ENCODE measurements around the gene SPATS2L. TPM values are rescaled to one million over a fixed set of nuclear protein-coding genes. Genes with fewer than 3 reads are reported as not detected.

Gene SPATS2L
- total RNA-seq, 4 donors from 2014 or later = 33.4 to 236 (median 159) TPM

GRCh38 chr2:200422532-200423261 is 116.2 kb downstream of the SPATS2L start:
- Histone ChIP-seq H3K4me3 (no peak overlapping the region), H3K27ac (no peak overlapping the region), H3K9me3 (no peaks in the 10 kb centered on the region), H3K4me1 (no peaks in the 10 kb centered on the region), H3K36me3 (peaks cover 0 to 22% (median 11%) of the 10 kb centered on the region in 4 donors), H3K27me3 (no peaks in the 10 kb centered on the region)
- intact Hi-C loops (cut with DNase I; ENCODE audit: low total_unique reads) (no loop called here), in situ Hi-C loops (cut with MboI; ENCODE audit: low pct_ligation_motif_present in 1 of 4, low pct_unique_long_range_greater_than_20kb in 1 of 4, low sequenced_read_pairs in 3 of 4) (loop anchor here in 1 of 4 donors (25.0 kb wide), 1 partner anchor 110 kb away; the partner anchor contains the start of gene SPATS2L)
- DNase-seq = no peak
- TF ChIP-seq POLR2A (IDR thresholded peaks at IDR 0.05) (no peak), EP300 (IDR thresholded peaks at IDR 0.05; ENCODE audit: low read depth) (no peak), POLR2AphosphoS5 (IDR thresholded peaks at IDR 0.05) (no peak), CTCF (IDR thresholded peaks at IDR 0.05) (no peak)
- WGBS, 2 donors (ENCODE audit: low coverage in 1 of 2) = 85 to 92% methylated on average over 7 of the region's 7 CpGs

GRCh38 chr2:200423541-200423940 is 117.0 kb downstream of the SPATS2L start:
- H3K36me3 ChIP-seq = peaks cover 0 to 28% (median 11%) of the 10 kb centered on the region in 4 donors
- no peak overlapping the region for H3K27ac ChIP-seq
- DNase-seq = no peak
- no peaks in the 10 kb centered on the region for H3K4me1 ChIP-seq
- TF ChIP-seq EP300 (IDR thresholded peaks at IDR 0.05; ENCODE audit: low read depth) (no peak), POLR2A (IDR thresholded peaks at IDR 0.05) (no peak)
- in situ Hi-C loops (cut with MboI; ENCODE audit: low pct_ligation_motif_present in 1 of 4, low pct_unique_long_range_greater_than_20kb in 1 of 4, low sequenced_read_pairs in 3 of 4) (loop anchor here in 1 of 4 donors (25.0 kb wide), 1 partner anchor 111 kb away; the partner anchor contains the start of gene SPATS2L), intact Hi-C loops (cut with DNase I; ENCODE audit: low total_unique reads) (no loop called here)
- H3K27me3 ChIP-seq = no peaks in the 10 kb centered on the region
- H3K9me3 ChIP-seq = no peaks in the 10 kb centered on the region
- WGBS, 2 donors (ENCODE audit: low coverage in 1 of 2) = 87 to 92% methylated on average over 2 of the region's 2 CpGs
- no peak overlapping the region for H3K4me3 ChIP-seq

GRCh38 chr2:200425026-200425821 is 118.7 kb downstream of the SPATS2L start:
- Histone ChIP-seq H3K9me3 (no peaks in the 10 kb centered on the region), H3K27ac (no peak overlapping the region), H3K27me3 (no peaks in the 10 kb centered on the region), H3K36me3 (peaks cover 0 to 18% (median 6%) of the 10 kb centered on the region in 4 donors), H3K4me1 (no peaks in the 10 kb centered on the region), H3K4me3 (no peak overlapping the region)
- in situ Hi-C loops (cut with MboI; ENCODE audit: low pct_ligation_motif_present in 1 of 4, low pct_unique_long_range_greater_than_20kb in 1 of 4, low sequenced_read_pairs in 3 of 4) (no loop called here), intact Hi-C loops (cut with DNase I; ENCODE audit: low total_unique reads) (no loop called here)
- DNase-seq = no peak
- TF ChIP-seq CTCF (IDR thresholded peaks at IDR 0.05) = no peak
- no peak for TF ChIP-seq POLR2AphosphoS5 (IDR thresholded peaks at IDR 0.05)
- TF ChIP-seq POLR2A (IDR thresholded peaks at IDR 0.05) = no peak
- no peak for TF ChIP-seq EP300 (IDR thresholded peaks at IDR 0.05; ENCODE audit: low read depth)
- WGBS, 2 donors (ENCODE audit: low coverage in 1 of 2) = 78% methylated on average over 10 to 14 of the region's 14 CpGs

- TF ChIP-seq CTCF (IDR thresholded peaks at IDR 0.05) (no peak), EP300 (IDR thresholded peaks at IDR 0.05; ENCODE audit: low read depth) (no peak), POLR2A (IDR thresholded peaks at IDR 0.05) (no peak), POLR2AphosphoS5 (IDR thresholded peaks at IDR 0.05) (no peak)
- 67 to 74% methylated on average over 1 of the region's 1 CpG for WGBS, 2 donors (ENCODE audit: low coverage in 1 of 2)
- Histone ChIP-seq H3K36me3 (peaks cover 0 to 7% (median 0%) of the 10 kb centered on the region in 4 donors), H3K27me3 (no peaks in the 10 kb centered on the region), H3K4me3 (no peak overlapping the region), H3K4me1 (no peaks in the 10 kb centered on the region), H3K9me3 (no peaks in the 10 kb centered on the region), H3K27ac (no peak overlapping the region)
- intact Hi-C loops (cut with DNase I; ENCODE audit: low total_unique reads) (no loop called here), in situ Hi-C loops (cut with MboI; ENCODE audit: low pct_ligation_motif_present in 1 of 4, low pct_unique_long_range_greater_than_20kb in 1 of 4, low sequenced_read_pairs in 3 of 4) (no loop called here)
- no peak for DNase-seq
Measured at GRCh38 chr2:200426754-200427153, 120.3 kb downstream of the SPATS2L start.
